Liver (tissue), 3 donors: ENCODE data around the gene KRTAP5-4.
"Not testable (repeated sequence)": the region's sequence is repeated elsewhere in the genome, so short reads cannot be mapped to it uniquely, and the experiment has no call there.

ENCODE experiments used
- ATF3 ChIP-seq: IDR thresholded peaks from 2 replicates; pipeline ENCODE4 v1.6.1; 2016; ENCODE audit warnings: antibody characterized with exemption
- CTCF ChIP-seq: fragments of 150-350 bp; IDR thresholded peaks from 2 replicates; pipeline ENCODE4 v1.5.1; 2017; ENCODE audit warnings: improper control_type of control experiment, low read depth, low read length; ENCODE audit not compliant: missing input control
- FOXA1 ChIP-seq: IDR thresholded peaks from 2 replicates; pipeline ENCODE4 v1.6.1; 2016; ENCODE audit warnings: antibody characterized with exemption
- GABPA ChIP-seq, 2 donors: IDR thresholded peaks in 1 of 2; conservative IDR thresholded peaks in 1 of 2; 2 replicates each; pipeline ENCODE4 v1.6.1; 2016; ENCODE audit warnings: antibody characterized with exemption in 2 of 2, mild to moderate bottlenecking in 1 of 2, moderate library complexity in 1 of 2
- JUND ChIP-seq, 2 donors: IDR thresholded peaks; 2 replicates each; pipeline ENCODE4 v1.6.1; 2016; ENCODE audit warnings: antibody characterized with exemption in 2 of 2
- MAX ChIP-seq: IDR thresholded peaks from 2 replicates; pipeline ENCODE4 v1.6.1; 2016; ENCODE audit warnings: antibody characterized with exemption
- RAD21 ChIP-seq, 2 donors: IDR thresholded peaks; 2 replicates each; pipeline ENCODE4 v1.6.1; 2016; ENCODE audit warnings: antibody characterized with exemption in 2 of 2, mild to moderate bottlenecking in 2 of 2
- REST ChIP-seq: IDR thresholded peaks from 2 replicates; pipeline ENCODE4 v1.6.1; 2016; ENCODE audit warnings: antibody characterized with exemption, mild to moderate bottlenecking
- RXRA ChIP-seq, 2 donors: IDR thresholded peaks; 2 replicates each; pipeline ENCODE4 v1.6.1; 2017 to 2018; ENCODE audit warnings: antibody characterized with exemption in 2 of 2, mild to moderate bottlenecking in 1 of 2
- SP1 ChIP-seq: IDR thresholded peaks from 2 replicates; pipeline ENCODE4 v1.6.1; 2018; ENCODE audit warnings: antibody characterized with exemption, mild to moderate bottlenecking
- YY1 ChIP-seq: IDR thresholded peaks from 2 replicates; pipeline ENCODE4 v1.6.1; 2016; ENCODE audit warnings: antibody characterized with exemption, mild to moderate bottlenecking
- donor health status: healthy.
- donor health status: healthy.

- TF ChIP-seq MAX; CTCF; YY1; REST; RAD21 (IDR thresholded peaks at IDR 0.05); GABPA (IDR thresholded peaks at IDR 0.05 in 1 of 2, conservative IDR thresholded peaks at IDR 0.05 in 1 of 2); FOXA1; JUND (IDR thresholded peaks at IDR 0.05); ATF3; SP1; RXRA (IDR thresholded peaks at IDR 0.05): not testable (repeated sequence)
Observed at GRCh38 chr11:1584661-1585370, 37.1 kb downstream of the KRTAP5-4 start, which contains the start of gene KRTAP5-1.
